GM12864 (cell line): ENCODE data around the gene PCNX1.

ENCODE experiments used
- DNase-seq: peaks from one replicate; pipeline ENCODE4 v3.0.0-alpha.2; 2011; ENCODE audit warnings: low read depth
- H3K4me3 ChIP-seq: 2 replicates; pipeline ENCODE4 v1.5.1; 2011; ENCODE audit warnings: mild to moderate bottlenecking, low read depth, low read length, control low read depth
- CTCF ChIP-seq: IDR thresholded peaks from 2 replicates; pipeline ENCODE4 v1.5.1; 2011; ENCODE audit warnings: low read depth, mild to moderate bottlenecking, moderate library complexity, low read length, control low read depth, inconsistent platforms; ENCODE audit errors: missing control alignments

PCNX1 gene

GRCh38 chr14:71071042-71071441 lies 163.8 kb downstream of the PCNX1 start:
- DNase-seq, result no peak
- H3K4me3 ChIP-seq, result no peak overlapping the region
- no peak for TF ChIP-seq CTCF

GRCh38 chr14:71076462-71077092 lies 169.3 kb downstream of the PCNX1 start:
- DNase-seq, result no peak
- H3K4me3 ChIP-seq, result no peak overlapping the region
- TF ChIP-seq CTCF, result no peak

GRCh38 chr14:71078500-71078899 lies 171.2 kb downstream of the PCNX1 start:
- no peak for DNase-seq
- no peak for TF ChIP-seq CTCF
- no peak overlapping the region for H3K4me3 ChIP-seq

- H3K4me3 ChIP-seq, result no peak overlapping the region
- DNase-seq, result no peak
- TF ChIP-seq CTCF, result no peak
These were observed 179.3 kb downstream of the PCNX1 start for GRCh38 chr14:71086567-71086966.

GRCh38 chr14:71089971-71090370 lies 182.7 kb downstream of the PCNX1 start:
- TF ChIP-seq CTCF, result no peak
- DNase-seq, result no peak
- no peak overlapping the region for H3K4me3 ChIP-seq

GRCh38 chr14:71094722-71095121 lies 187.5 kb downstream of the PCNX1 start:
- no peak for TF ChIP-seq CTCF
- no peak overlapping the region for H3K4me3 ChIP-seq
- DNase-seq, result no peak

- no peak overlapping the region for H3K4me3 ChIP-seq
- TF ChIP-seq CTCF, result no peak
- DNase-seq, result no peak
These were observed 189.7 kb downstream of the PCNX1 start for GRCh38 chr14:71096947-71097346.
